Endothelial cell of hepatic sinusoid (primary cell): ENCODE results near the gene DUSP6.

ENCODE experiments used
- in situ Hi-C: cut with HindIII; loops from 2 replicates; pipeline ENCODE4 v1.10.0; 2017; ENCODE audit warnings: low sequenced_read_pairs

The DUSP6 gene

GRCh38 chr12:89376202-89376529 lies 23.9 kb upstream of the DUSP6 start:
- in situ Hi-C loops: no loop called here

DNA sequence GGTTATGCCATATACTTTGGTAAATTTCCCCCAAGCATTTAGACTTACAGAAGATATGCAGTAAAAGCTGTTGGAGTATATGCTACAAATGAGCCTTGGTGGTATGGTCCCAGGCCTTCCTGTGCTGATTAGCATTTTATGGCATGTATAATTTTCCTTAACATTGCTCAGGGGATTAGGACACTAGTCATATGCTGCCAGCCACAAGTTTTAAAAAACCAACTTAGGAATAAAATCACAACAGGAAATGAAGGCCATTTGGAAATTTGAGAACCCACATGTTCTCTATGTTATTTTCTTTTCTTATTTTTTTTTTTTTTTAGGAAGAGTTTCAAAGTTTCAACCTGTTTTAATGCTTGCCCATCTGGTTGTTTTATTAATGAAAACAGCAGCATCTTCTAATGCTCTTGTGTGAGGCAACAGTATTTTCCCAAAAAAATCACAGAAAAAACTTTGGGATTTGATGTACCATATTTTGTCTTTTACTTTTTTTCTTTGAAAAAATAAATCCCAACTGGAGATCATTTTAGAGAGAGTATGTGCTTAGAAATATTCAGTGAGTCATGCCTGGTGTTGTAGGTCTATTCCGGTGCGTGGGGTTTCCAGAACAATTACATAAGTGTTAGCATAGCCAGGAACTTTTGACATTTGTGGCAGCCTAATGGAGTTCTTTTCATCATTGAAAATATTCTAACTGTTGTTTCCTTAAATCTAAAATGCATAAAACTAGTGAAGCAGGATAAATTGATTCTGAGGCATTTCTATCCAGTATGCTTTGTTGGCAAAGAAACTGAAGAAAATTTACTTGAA lies 21.7 kb upstream of the DUSP6 start:
- in situ Hi-C loops: no loop called here

- in situ Hi-C loops: no loop called here
Measured at GRCh38 chr12:89372584-89373370, 20.5 kb upstream of the DUSP6 start.

- in situ Hi-C loops: no loop called here
Measured at GRCh38 chr12:89370850-89371249, 18.5 kb upstream of the DUSP6 start.

DNA sequence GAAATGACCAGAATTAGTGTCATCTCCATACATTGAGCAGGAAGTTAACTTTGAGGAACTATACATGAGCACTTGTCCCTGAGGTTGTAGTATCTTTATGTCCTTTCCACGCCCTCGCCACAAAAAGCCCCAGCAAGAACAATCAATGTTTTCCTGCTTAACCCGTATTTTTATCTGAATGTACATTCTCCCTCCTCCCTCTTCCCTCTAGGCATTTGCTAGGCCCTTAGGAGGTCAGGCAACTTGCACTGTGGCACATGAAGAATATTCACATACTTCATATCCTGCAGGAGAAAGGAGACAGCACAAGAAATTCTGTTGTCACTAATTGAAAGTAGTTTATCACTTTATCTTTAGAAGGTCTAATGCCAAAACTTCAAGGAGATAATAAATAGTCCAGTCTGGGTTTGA lies 18.1 kb upstream of the DUSP6 start:
- in situ Hi-C loops: no loop called here

GRCh38 chr12:89369166-89369565 lies 16.9 kb upstream of the DUSP6 start:
- in situ Hi-C loops: no loop called here

- in situ Hi-C loops: no loop called here
Measured at GRCh38 chr12:89368391-89368790, 16.1 kb upstream of the DUSP6 start.

- in situ Hi-C loops: no loop called here
Measured at GRCh38 chr12:89366676-89367364, 14.5 kb upstream of the DUSP6 start.

DNA sequence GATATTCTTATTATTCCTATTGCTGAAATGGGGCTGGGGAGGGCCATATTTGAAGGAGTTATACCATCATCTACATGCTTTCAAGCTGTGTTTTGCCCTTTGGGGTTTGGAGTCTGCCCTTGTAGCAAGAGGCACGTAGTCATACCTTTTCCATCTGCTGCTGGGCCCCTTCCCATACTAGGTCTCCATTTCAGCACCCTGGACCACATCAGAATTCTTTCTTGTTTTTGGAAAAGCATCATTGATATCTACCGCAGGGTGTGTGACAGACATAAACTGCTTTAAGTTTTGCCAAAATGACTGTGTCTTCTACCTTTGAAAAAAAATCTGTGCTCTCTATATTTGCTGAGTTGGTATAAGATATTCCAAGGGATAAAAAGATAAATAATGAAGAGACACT lies 12.3 kb upstream of the DUSP6 start:
- in situ Hi-C loops: no loop called here

GRCh38 chr12:89364058-89364457 lies 11.8 kb upstream of the DUSP6 start:
- in situ Hi-C loops: no loop called here

- in situ Hi-C loops: no loop called here
Measured at GRCh38 chr12:89363582-89363981, 11.3 kb upstream of the DUSP6 start.

GRCh38 chr12:89363084-89363483 lies 10.8 kb upstream of the DUSP6 start:
- in situ Hi-C loops: no loop called here

DNA sequence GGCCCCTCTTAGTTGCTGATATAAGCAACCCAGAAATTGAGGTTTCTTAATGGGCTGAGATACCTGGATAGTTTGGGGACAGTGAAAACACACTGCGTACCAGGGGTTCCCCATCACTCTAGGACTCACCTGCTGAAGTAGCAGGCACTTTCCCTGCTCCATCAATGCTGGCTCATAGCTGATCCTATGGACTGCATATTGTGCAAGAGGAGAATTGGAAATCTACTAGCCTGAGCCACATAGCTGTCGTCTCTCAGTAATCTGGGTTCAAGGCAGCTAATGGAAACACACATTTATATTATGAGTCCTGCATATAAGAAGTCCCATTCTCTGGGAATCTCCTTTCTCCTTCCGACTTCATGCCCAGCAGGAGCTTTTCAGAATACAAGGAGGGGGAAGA lies 7.3 kb upstream of the DUSP6 start:
- in situ Hi-C loops: no loop called here

DNA sequence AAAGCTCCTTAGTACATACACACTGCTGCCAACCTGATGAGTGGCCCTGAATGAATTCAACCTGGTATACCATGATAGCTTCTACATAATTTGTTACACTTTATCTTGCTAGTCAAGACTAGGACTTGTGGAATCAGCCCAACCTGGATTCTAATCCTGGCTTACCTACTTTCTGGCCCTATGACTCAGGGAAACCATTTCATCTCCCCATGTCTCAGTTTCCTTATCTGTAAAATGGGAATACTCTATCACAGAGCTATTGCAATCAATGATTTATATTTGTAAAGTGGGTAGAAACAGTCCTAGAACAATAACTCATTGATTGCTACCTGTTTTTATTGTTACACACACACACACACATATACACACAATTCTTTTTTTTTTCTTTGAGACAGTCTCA lies 6.5 kb upstream of the DUSP6 start:
- in situ Hi-C loops: no loop called here

DNA sequence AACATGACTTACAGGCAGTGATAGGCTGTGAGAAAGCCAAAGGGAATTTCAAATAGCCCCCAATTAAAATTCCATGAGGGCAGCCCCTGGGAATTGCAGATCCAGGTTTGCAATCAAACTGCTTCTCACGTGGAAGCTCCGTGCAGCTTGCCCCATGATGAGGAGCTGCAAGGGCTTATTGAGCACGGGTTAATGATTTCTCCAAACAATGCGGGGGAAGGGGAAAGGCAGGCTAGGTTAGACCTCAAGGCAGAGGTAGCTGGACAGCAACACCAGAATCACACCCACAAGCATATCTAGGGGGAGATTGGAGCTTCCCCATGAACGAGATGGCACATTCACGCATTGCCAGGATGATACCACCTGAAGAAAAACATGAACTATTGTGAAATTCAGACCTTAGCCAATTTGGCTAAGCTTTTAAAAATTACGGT lies 5.0 kb upstream of the DUSP6 start:
- in situ Hi-C loops: no loop called here

GRCh38 chr12:89356069-89356665 lies 3.9 kb upstream of the DUSP6 start:
- in situ Hi-C loops: no loop called here

GRCh38 chr12:89355243-89356068 lies 3.2 kb upstream of the DUSP6 start:
- in situ Hi-C loops: no loop called here

DNA sequence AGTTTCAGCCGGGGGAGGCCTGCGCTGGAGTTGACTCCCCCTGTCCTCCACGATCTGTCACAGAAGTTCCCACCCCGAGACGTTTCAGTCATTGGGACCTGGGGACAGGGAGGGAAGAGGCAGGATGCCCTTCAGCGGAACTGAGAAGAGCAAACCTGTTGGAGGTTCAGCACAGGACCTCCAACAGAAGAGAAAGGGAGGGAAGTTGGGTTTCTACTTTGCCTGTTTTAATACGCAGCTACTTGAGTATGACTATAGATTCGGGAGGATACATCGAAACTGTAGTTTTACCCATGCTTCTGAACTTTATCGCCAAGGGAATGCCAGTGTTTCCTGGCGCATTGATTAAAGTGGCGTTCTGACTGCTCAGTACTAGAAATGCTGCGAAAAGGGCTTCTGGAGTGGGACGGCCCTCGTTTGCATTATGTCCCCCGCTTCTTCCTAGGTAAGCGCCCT lies 2.3 kb upstream of the DUSP6 start:
- in situ Hi-C loops: no loop called here

- in situ Hi-C loops: no loop called here
Measured at GRCh38 chr12:89353823-89354611, 1.7 kb upstream of the DUSP6 start.
